Measurements from ENCODE around the gene CLPSL1. TPM values are rescaled to one million over a fixed set of nuclear protein-coding genes. Genes with fewer than 3 reads are reported as not detected.

The CLPSL1 gene
- total RNA-seq, 1 donor from 2014 or later = not detected

- DNase-seq = no peak
Observed at GRCh38 chr6:35797837-35798526, 17.2 kb downstream of the CLPSL1 start.

DNA sequence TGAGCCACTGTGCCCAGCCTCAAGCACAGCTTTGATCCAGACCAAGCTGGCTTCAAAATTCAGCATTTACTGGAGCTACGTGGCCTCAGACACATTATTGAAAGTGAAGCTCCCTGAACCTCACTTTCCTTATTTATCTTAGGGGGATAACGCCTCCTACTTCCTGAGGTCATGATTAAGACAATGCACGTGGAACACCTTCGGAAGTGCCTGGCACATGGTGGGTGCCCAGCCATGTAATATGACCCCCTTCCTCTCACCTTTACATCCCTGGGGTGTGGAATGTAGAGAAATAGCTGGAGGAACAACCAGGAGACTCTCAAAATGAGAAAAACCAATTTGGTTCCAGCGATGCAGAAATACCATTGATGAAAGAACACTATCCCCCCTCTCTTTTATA, 17.9 kb downstream of the CLPSL1 start:
- no peak for DNase-seq

- DNase-seq = no peak
Observed at GRCh38 chr6:35801148-35801547, 20.3 kb downstream of the CLPSL1 start.

- peak; percentile 53 for DNase-seq
Observed at GRCh38 chr6:35804996-35805736, 24.3 kb downstream of the CLPSL1 start, which contains the start of gene LHFPL5. LHFPL5 (plus strand) TSS chr6:35805352; CDS start chr6:35805671, 319 bp downstream.

DNA sequence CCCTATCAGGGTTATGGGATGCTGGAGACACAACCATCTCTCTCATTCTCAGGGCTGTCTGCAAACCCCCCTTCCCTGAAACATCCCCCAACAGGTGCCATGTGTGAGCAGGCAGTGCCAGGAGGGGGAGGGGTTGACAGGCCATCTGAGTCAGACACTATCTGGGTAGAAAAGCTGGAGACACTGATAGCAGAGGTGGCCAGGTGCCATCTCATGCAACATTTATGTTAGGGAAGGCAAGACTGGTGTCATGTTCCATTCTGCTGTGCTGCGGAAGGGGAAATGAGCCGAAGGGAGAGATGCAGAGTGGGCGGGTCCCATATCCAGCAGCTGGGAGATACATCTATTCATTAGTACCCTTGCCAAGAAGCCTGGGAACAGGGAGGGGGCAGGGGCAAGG, 27.9 kb downstream of the CLPSL1 start:
- DNase-seq = no peak

DNA sequence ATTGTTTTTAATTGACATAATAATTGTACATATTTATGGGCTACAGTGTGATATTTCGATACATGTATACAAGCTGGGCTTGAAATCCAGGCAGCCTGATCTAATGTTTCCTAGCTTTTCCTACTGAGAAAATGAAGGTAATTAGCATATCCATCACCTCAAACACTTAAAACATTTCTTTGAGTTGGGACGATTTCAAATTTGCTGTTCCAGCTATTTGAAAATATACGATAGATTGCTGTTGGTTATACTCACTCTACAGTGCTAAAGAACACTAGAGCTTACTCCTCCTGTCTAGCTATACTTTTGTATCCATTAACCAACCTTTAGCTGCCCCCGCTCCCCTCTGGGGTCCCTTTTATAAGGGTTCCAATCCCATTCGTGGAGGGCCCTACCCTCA, 29.0 kb downstream of the CLPSL1 start:
- DNase-seq = no peak

GRCh38 chr6:35810971-35811698, 30.3 kb downstream of the CLPSL1 start:
- DNase-seq = peak; percentile 71

DNA sequence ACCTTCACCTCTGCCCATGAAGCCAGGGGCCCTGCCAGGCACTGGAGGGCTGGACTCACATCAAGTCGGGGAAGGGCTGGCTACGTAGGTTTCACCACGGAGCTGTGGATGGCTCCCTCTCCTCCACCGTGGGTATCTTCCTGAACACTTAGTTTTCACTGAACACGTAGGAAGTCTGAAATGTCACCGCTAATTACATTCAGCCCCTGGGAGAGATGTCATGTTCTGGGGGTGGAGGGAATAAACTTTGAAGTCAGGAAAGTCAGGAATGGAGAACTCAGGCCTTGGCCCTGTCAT, 30.8 kb downstream of the CLPSL1 start:
- no peak for DNase-seq

- DNase-seq = no peak
Observed at GRCh38 chr6:35817515-35817914, 36.7 kb downstream of the CLPSL1 start.

DNA sequence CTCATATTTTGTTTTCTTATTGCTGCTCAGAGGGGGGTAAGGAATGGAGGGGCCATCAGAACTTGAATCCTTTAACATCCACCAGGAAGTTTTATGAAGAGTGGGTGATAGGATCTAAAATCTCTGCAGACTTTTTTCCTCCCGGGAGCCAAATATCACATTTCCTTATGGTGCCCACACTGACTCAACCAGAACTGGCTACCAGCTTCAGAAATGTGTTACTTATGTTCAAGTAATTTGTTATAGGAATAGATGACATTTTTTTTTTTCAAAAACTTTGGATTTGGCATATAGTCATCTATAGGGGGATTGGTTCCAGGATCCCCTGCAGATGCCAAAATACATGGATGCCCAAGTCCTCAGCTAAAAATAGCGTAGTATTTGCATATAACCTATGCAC, 42.8 kb downstream of the CLPSL1 start:
- no peak for DNase-seq

DNA sequence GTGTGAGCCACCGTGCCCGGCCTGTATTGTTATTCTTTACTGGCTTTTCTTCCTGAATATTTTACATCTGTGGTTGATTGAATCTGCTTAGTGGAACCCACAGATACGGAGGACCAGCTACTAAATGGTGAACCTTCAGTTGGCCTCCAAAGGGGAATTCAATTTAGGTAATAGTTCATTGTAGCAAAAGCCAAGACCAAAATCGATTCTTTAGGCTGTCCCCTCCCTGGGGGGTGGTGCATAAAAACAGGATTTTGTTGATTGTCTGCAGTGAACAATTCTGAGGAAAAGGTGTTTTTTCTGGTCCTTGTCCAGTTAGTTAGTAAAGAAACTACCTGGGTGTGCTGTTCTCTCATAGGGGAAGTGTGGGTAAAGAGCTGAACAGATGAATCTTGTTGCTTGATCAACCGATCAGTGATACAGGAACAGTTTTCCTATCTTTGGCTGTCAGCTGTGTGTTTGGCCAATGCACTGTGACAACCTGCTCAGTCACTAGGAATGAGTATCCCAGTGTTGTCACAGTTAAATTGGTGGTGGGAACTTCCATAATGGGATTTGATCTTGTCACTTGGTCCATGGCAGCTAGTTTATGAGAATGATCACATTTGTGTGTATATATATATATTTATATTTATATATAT, 43.9 kb downstream of the CLPSL1 start:
- no peak for DNase-seq

- DNase-seq = no peak
Observed at GRCh38 chr6:35829306-35829705, 48.5 kb downstream of the CLPSL1 start.

- no peak for DNase-seq
Observed at GRCh38 chr6:35831257-35832007, 50.6 kb downstream of the CLPSL1 start.

GRCh38 chr6:35833536-35833935, 52.7 kb downstream of the CLPSL1 start:
- DNase-seq = no peak

Other genes with a start within 250 kb of the CLPSL1 start
- gene FKBP5, start 92.1 kb upstream of the CLPSL1 start, total RNA-seq = 40.0 and 73.4 TPM in 2 replicates
- 0.34 and 0.37 TPM in 2 replicates for gene ARMC12, start 44.0 kb upstream of the CLPSL1 start, total RNA-seq
- gene CLPSL2, start 4.4 kb upstream of the CLPSL1 start, total RNA-seq = not detected in 2 replicates
- gene CLPS, start 16.3 kb downstream of the CLPSL1 start, total RNA-seq = not detected in 2 replicates
- gene LHFPL5, start 24.3 kb downstream of the CLPSL1 start, total RNA-seq = not detected in 2 replicates
- gene SRPK1, start 140.1 kb downstream of the CLPSL1 start, total RNA-seq = 68.4 and 73.0 TPM in 2 replicates
- gene SLC26A8, start 243.6 kb downstream of the CLPSL1 start, total RNA-seq = under 0.01 TPM in 1 of 2 replicates, not detected in the other
- gene MAPK14, start 246.8 kb downstream of the CLPSL1 start, total RNA-seq = 71.8 and 77.0 TPM in 2 replicates